HEK293 (cell line): ENCODE data around the gene URGCP.

Source experiments
- CTCF ChIA-PET: fragments of 350-600 bp; formaldehyde crosslinking; extraction: SDS; loops from one replicate; lab custom pipeline; 2021; ENCODE audit warnings: antibody characterized with exemption; lab: Yijun Ruan, JAX
- POLR2A ChIA-PET: fragments of 300-600 bp; formaldehyde crosslinking; extraction: SDS; loops from one replicate; lab custom pipeline; 2020; ENCODE audit warnings: antibody characterized with exemption, inconsistent platforms; lab: Yijun Ruan, JAX
- H3K27ac ChIP-seq: fragments of 200-500 bp; sonication (Bioruptor generic); 2 replicates; pipeline ENCODE4 v1.5.1; 2014; ENCODE audit warnings: low read depth, low read length, control low read depth, inconsistent platforms; ENCODE audit errors: extremely low read depth
- H3K36me3 ChIP-seq, 2 experiments: fragments of 200-500 bp in 1 of 2; sonication (Bioruptor generic) in 1 of 2; 1 replicate in 1 of 2; 2 replicates in 1 of 2; pipeline ENCODE4 v1.5.1; 2014 to 2017; ENCODE audit warnings: inconsistent platforms in 2 of 2, low read length in 2 of 2; ENCODE audit not compliant: control insufficient read depth in 2 of 2, insufficient read depth in 1 of 2
- H3K4me1 ChIP-seq: fragments of 200-500 bp; sonication (Bioruptor generic); 2 replicates; pipeline ENCODE4 v1.5.1; 2014; ENCODE audit warnings: mild to moderate bottlenecking, low read length, inconsistent platforms; ENCODE audit not compliant: control insufficient read depth, insufficient read depth
- H3K4me3 ChIP-seq: 2 replicates; pipeline ENCODE4 v1.5.1; 2011; ENCODE audit warnings: low read depth, mild to moderate bottlenecking, control low read depth, low read length, moderate library complexity
- H3K9me3 ChIP-seq: fragments of 200-500 bp; sonication (Bioruptor generic); 2 replicates; pipeline ENCODE4 v1.5.1; 2014; ENCODE audit warnings: low read depth, low read length, inconsistent platforms; ENCODE audit not compliant: control insufficient read depth, insufficient read depth
- GFI1B ChIP-seq: fragments of 450-650 bp; formaldehyde crosslinking; IDR thresholded peaks from 2 replicates; pipeline ENCODE4 v1.5.1; 2016; ENCODE audit warnings: missing biosample characterization, missing genetic modification characterization
- PRDM1 ChIP-seq: fragments of 450-650 bp; formaldehyde crosslinking; IDR thresholded peaks from 2 replicates; pipeline ENCODE4; 2016; ENCODE audit warnings: missing biosample characterization, missing genetic modification characterization
- SALL2 ChIP-seq: fragments of 450-650 bp; formaldehyde crosslinking; IDR thresholded peaks from 2 replicates; pipeline ENCODE4 v1.5.0; 2017; ENCODE audit warnings: missing biosample characterization, mild to moderate bottlenecking, missing genetic modification characterization, borderline replicate concordance
- ZEB2 ChIP-seq: fragments of 450-650 bp; formaldehyde crosslinking; IDR thresholded peaks from 2 replicates; pipeline ENCODE4 v1.5.1; 2016; ENCODE audit warnings: missing biosample characterization, missing genetic modification characterization
- ZNF121 ChIP-seq: fragments of 450-650 bp; formaldehyde crosslinking; IDR thresholded peaks from 2 replicates; pipeline ENCODE4 v1.5.1; 2016; ENCODE audit warnings: missing biosample characterization, missing genetic modification characterization
- ZNF175 ChIP-seq: fragments of 450-650 bp; formaldehyde crosslinking; IDR thresholded peaks from 2 replicates; pipeline ENCODE4 v1.5.1; 2016; ENCODE audit warnings: missing biosample characterization, missing genetic modification characterization
- ZNF248 ChIP-seq: fragments of 450-650 bp; formaldehyde crosslinking; IDR thresholded peaks from 2 replicates; pipeline ENCODE4 v1.5.1; 2017; ENCODE audit warnings: missing biosample characterization, missing genetic modification characterization
- ZNF366 ChIP-seq: fragments of 450-650 bp; formaldehyde crosslinking; conservative IDR thresholded peaks from 2 replicates; pipeline ENCODE4 v1.5.1; 2016; ENCODE audit warnings: missing biosample characterization, missing genetic modification characterization
- ZNF426 ChIP-seq: fragments of 450-650 bp; formaldehyde crosslinking; IDR thresholded peaks from 2 replicates; pipeline ENCODE4 v1.5.1; 2017; ENCODE audit warnings: missing biosample characterization, missing genetic modification characterization, mild to moderate bottlenecking, inconsistent platforms, moderate library complexity
- ZNF501 ChIP-seq: fragments of 450-650 bp; formaldehyde crosslinking; IDR thresholded peaks from 2 replicates; pipeline ENCODE4 v1.5.1; 2016; ENCODE audit warnings: missing biosample characterization, missing genetic modification characterization
- ZNF530 ChIP-seq: fragments of 450-650 bp; formaldehyde crosslinking; IDR thresholded peaks from 2 replicates; pipeline ENCODE4 v1.5.1; 2016; ENCODE audit warnings: low read depth, missing biosample characterization, missing genetic modification characterization
- ZNF621 ChIP-seq: fragments of 450-650 bp; formaldehyde crosslinking; IDR thresholded peaks from 2 replicates; pipeline ENCODE4 v1.5.1; 2017; ENCODE audit warnings: missing biosample characterization, missing genetic modification characterization
- ZNF623 ChIP-seq: fragments of 450-650 bp; formaldehyde crosslinking; IDR thresholded peaks from 2 replicates; pipeline ENCODE4 v1.5.1; 2016; ENCODE audit warnings: missing biosample characterization, missing genetic modification characterization
- ZNF658 ChIP-seq: fragments of 450-650 bp; formaldehyde crosslinking; IDR thresholded peaks from 2 replicates; pipeline ENCODE4; 2016; ENCODE audit warnings: missing biosample characterization, missing genetic modification characterization
- ZNF677 ChIP-seq: fragments of 450-650 bp; IDR thresholded peaks from 2 replicates; pipeline ENCODE4 v1.5.0; 2018; ENCODE audit warnings: missing biosample characterization, mild to moderate bottlenecking, missing genetic modification characterization, moderate library complexity
- ZNF707 ChIP-seq: fragments of 450-650 bp; formaldehyde crosslinking; IDR thresholded peaks from 2 replicates; pipeline ENCODE4 v1.5.1; 2016; ENCODE audit warnings: missing biosample characterization, missing genetic modification characterization
- TF ChIP-seq, protein P1 (sequence below): fragments of 450-650 bp; formaldehyde crosslinking; IDR thresholded peaks from 2 replicates; pipeline ENCODE4 v1.5.1; 2016; ENCODE audit warnings: missing biosample characterization, missing genetic modification characterization, borderline replicate concordance
- TF ChIP-seq, protein P2 (sequence below): fragments of 450-650 bp; formaldehyde crosslinking; IDR thresholded peaks from 2 replicates; pipeline ENCODE4 v1.5.1; 2016; ENCODE audit warnings: missing biosample characterization, missing genetic modification characterization
- TF ChIP-seq, protein P3 (sequence below): fragments of 450-650 bp; IDR thresholded peaks from 2 replicates; pipeline ENCODE4 v1.5.1; 2018; ENCODE audit warnings: missing biosample characterization, mild to moderate bottlenecking, missing genetic modification characterization
- TF ChIP-seq, protein P4 (sequence below): IDR thresholded peaks from 2 replicates; pipeline ENCODE4 v1.6.1; 2011; ENCODE audit warnings: mild to moderate bottlenecking, low read depth, low read length, borderline replicate concordance

The URGCP gene

DNA sequence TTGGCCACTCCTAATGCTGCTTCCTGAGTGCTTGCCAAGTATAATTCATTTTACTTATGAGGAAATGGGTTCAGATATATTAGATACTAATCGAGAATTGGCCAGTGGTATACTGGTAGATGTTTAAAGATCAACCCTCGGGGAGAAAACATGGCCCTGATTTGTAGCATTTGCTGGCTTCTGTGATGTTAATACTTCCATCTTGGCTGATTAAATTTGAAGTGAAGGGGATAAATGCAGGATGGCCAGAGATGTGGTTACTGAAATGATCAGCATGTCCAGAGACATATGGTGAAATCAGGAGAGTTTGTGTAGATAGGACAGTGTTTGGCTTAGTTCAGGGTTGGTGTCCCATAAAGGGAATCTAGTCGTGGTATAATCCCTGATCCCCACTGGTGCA is 31.0 kb upstream of the URGCP start:
- no peaks in the 10 kb centered on the region for H3K36me3 ChIP-seq
- POLR2A ChIA-PET = no interaction called here
- no peaks in the 10 kb centered on the region for H3K4me1 ChIP-seq
- H3K27ac ChIP-seq = no peak overlapping the region
- CTCF ChIA-PET = no interaction called here
- no peak overlapping the region for H3K4me3 ChIP-seq
- TF ChIP-seq ZNF658 (tag by site-specific recombination) = no peak
- TF ChIP-seq, protein P1, sequence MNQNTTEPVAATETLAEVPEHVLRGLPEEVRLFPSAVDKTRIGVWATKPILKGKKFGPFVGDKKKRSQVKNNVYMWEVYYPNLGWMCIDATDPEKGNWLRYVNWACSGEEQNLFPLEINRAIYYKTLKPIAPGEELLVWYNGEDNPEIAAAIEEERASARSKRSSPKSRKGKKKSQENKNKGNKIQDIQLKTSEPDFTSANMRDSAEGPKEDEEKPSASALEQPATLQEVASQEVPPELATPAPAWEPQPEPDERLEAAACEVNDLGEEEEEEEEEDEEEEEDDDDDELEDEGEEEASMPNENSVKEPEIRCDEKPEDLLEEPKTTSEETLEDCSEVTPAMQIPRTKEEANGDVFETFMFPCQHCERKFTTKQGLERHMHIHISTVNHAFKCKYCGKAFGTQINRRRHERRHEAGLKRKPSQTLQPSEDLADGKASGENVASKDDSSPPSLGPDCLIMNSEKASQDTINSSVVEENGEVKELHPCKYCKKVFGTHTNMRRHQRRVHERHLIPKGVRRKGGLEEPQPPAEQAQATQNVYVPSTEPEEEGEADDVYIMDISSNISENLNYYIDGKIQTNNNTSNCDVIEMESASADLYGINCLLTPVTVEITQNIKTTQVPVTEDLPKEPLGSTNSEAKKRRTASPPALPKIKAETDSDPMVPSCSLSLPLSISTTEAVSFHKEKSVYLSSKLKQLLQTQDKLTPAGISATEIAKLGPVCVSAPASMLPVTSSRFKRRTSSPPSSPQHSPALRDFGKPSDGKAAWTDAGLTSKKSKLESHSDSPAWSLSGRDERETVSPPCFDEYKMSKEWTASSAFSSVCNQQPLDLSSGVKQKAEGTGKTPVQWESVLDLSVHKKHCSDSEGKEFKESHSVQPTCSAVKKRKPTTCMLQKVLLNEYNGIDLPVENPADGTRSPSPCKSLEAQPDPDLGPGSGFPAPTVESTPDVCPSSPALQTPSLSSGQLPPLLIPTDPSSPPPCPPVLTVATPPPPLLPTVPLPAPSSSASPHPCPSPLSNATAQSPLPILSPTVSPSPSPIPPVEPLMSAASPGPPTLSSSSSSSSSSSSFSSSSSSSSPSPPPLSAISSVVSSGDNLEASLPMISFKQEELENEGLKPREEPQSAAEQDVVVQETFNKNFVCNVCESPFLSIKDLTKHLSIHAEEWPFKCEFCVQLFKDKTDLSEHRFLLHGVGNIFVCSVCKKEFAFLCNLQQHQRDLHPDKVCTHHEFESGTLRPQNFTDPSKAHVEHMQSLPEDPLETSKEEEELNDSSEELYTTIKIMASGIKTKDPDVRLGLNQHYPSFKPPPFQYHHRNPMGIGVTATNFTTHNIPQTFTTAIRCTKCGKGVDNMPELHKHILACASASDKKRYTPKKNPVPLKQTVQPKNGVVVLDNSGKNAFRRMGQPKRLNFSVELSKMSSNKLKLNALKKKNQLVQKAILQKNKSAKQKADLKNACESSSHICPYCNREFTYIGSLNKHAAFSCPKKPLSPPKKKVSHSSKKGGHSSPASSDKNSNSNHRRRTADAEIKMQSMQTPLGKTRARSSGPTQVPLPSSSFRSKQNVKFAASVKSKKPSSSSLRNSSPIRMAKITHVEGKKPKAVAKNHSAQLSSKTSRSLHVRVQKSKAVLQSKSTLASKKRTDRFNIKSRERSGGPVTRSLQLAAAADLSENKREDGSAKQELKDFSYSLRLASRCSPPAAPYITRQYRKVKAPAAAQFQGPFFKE (tag by site-specific recombination) = no peak
- TF ChIP-seq, all 188 proteins: peak for 0
- H3K9me3 ChIP-seq = no peaks in the 10 kb centered on the region

DNA sequence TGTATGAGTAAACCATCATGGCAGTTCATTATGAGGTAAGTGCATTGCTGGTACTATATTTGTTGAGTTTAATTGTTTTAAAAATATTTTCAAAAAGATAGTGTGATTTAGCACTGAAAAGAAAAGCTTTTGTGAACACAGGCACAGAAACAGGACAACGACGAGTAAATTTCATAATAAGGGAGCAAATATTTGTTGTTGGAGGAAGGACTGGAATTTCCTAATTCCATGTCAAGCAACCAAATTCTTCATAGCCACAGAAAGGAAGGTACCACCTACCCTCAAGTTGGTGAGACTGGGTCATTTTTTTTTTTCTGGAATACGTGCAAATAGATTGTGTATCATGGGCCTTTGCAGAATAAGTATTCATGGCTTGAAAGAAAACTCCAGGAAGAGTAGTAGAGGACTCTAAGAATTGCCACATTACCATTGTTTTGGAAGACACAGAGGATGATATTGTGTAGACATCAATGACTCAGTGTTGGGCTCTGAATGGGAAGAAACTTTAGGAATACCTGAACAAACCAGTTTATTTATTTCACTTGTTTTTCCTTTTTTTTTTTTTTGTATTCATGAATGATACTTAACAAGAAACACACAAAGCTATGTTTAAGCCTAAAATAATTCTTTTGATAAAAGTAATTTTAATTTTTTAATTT is 27.6 kb upstream of the URGCP start:
- H3K36me3 ChIP-seq = no peaks in the 10 kb centered on the region
- H3K9me3 ChIP-seq = no peaks in the 10 kb centered on the region
- ChIA-PET CTCF (interaction anchor here (0.6 kb wide), 2 partner anchors 17 to 1362 kb away, joined by 3 read pairs; no protein-coding TSS in a partner anchor), POLR2A (no interaction called here)
- H3K27ac ChIP-seq = no peak overlapping the region
- no peak overlapping the region for H3K4me3 ChIP-seq
- TF ChIP-seq ZNF366 (tag by site-specific recombination) = no peak
- no peak for TF ChIP-seq ZNF121 (tag by site-specific recombination)
- no peak for TF ChIP-seq ZNF707 (tag by site-specific recombination)
- TF ChIP-seq, protein P2, sequence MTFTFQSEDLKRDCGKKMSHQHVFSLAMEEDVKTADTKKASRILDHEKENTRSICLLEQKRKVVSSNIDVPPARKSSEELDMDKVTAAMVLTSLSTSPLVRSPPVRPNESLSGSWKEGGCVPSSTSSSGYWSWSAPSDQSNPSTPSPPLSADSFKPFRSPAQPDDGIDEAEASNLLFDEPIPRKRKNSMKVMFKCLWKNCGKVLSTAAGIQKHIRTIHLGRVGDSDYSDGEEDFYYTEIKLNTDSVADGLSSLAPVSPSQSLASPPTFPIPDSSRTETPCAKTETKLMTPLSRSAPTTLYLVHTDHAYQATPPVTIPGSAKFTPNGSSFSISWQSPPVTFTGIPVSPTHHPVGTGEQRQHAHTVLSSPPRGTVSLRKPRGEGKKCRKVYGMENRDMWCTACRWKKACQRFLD (tag by site-specific recombination) = no peak
- no peak for TF ChIP-seq ZNF501 (tag by site-specific recombination)
- no peak for TF ChIP-seq PRDM1 (tag by site-specific recombination)
- TF ChIP-seq ZNF530 (tag by site-specific recombination) = no peak
- TF ChIP-seq ZEB2 = no peak
- no peak for TF ChIP-seq ZNF426 (tag by site-specific recombination)
- H3K4me1 ChIP-seq = no peaks in the 10 kb centered on the region

DNA sequence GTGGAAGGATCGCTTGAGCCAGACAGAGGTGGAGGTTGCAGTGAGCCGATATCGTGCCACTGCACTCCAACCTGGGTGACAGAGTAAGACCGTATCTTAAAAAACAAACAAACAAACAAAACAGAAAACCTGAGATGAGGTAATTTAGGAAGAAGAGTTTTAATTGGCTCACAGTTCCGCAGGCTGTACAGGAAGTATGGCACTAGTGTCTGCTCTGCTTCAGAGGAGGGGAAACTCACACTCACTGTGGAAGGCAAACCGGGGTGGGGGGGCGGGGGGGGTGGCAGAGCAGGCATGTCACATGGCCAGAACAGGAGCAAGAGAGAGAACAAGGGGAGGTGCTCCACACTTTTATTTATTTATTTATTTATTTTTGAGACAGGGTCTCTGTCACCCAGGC is 24.9 kb upstream of the URGCP start:
- H3K4me1 ChIP-seq = no peaks in the 10 kb centered on the region
- H3K9me3 ChIP-seq = no peaks in the 10 kb centered on the region
- no peak overlapping the region for H3K4me3 ChIP-seq
- H3K36me3 ChIP-seq = no peaks in the 10 kb centered on the region
- ChIA-PET CTCF (interaction anchor here (0.7 kb wide), 1 partner anchor 26 kb away, joined by 3 read pairs; no protein-coding TSS in a partner anchor), POLR2A (no interaction called here)
- H3K27ac ChIP-seq = no peak overlapping the region
- TF ChIP-seq, protein P3, sequence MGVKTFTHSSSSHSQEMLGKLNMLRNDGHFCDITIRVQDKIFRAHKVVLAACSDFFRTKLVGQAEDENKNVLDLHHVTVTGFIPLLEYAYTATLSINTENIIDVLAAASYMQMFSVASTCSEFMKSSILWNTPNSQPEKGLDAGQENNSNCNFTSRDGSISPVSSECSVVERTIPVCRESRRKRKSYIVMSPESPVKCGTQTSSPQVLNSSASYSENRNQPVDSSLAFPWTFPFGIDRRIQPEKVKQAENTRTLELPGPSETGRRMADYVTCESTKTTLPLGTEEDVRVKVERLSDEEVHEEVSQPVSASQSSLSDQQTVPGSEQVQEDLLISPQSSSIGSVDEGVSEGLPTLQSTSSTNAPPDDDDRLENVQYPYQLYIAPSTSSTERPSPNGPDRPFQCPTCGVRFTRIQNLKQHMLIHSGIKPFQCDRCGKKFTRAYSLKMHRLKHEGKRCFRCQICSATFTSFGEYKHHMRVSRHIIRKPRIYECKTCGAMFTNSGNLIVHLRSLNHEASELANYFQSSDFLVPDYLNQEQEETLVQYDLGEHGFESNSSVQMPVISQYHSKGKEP (tag by site-specific recombination) = no peak
- TF ChIP-seq ZNF623 (tag by site-specific recombination) (no peak), SALL2 (tag by site-specific recombination) (no peak), ZNF677 (no peak), PRDM1 (tag by site-specific recombination) (no peak), ZNF175 (no peak), ZNF621 (tag by site-specific recombination) (no peak), ZNF248 (tag by site-specific recombination) (no peak), GFI1B (no peak)
- TF ChIP-seq, protein P4, sequence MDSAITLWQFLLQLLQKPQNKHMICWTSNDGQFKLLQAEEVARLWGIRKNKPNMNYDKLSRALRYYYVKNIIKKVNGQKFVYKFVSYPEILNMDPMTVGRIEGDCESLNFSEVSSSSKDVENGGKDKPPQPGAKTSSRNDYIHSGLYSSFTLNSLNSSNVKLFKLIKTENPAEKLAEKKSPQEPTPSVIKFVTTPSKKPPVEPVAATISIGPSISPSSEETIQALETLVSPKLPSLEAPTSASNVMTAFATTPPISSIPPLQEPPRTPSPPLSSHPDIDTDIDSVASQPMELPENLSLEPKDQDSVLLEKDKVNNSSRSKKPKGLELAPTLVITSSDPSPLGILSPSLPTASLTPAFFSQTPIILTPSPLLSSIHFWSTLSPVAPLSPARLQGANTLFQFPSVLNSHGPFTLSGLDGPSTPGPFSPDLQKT = no peak
